Activated CD4-positive, alpha-beta memory T cell treated with anti-CD3 and anti-CD28 coated beads for 36 hours (primary cell): ENCODE data around the gene LRBA. TPM values are rescaled to one million over a fixed set of nuclear protein-coding genes. Genes with fewer than 3 reads are reported as not detected.
A peak's percentile ranks its signal among the peaks of the same experiment; 100 is the strongest.
"Not testable (repeated sequence)": the region's sequence is repeated elsewhere in the genome, so short reads cannot be mapped to it uniquely, and the experiment has no call there.

ENCODE experiments used
- CTCF ChIA-PET: fragments of 350-600 bp; sonication (Branson Sonifier 250); formaldehyde crosslinking; loops from one replicate; lab custom pipeline; 2021; ENCODE audit warnings: antibody characterized with exemption, inconsistent platforms; lab: Charles Lee
- POLR2A ChIA-PET: fragments of 350-600 bp; sonication (Branson Sonifier 250); formaldehyde crosslinking; loops from one replicate; lab custom pipeline; 2021; ENCODE audit warnings: antibody characterized with exemption; lab: Charles Lee
- DNase-seq: peaks from one replicate; pipeline ENCODE4 v3.0.0-alpha.2; 2020
- H3K27ac Mint-ChIP-seq: one replicate; pipeline ENCODE4 v1.8.0; 2021; ENCODE audit warnings: mixed read lengths
- H3K27me3 Mint-ChIP-seq: one replicate; pipeline ENCODE4 v1.8.0; 2021; ENCODE audit warnings: mixed read lengths
- H3K36me3 Mint-ChIP-seq: one replicate; pipeline ENCODE4 v1.8.0; 2021; ENCODE audit warnings: mixed read lengths
- H3K4me1 Mint-ChIP-seq: one replicate; pipeline ENCODE4 v1.8.0; 2021; ENCODE audit warnings: low read depth, mixed read lengths
- H3K4me3 Mint-ChIP-seq: one replicate; pipeline ENCODE4 v1.8.0; 2021; ENCODE audit warnings: mild to moderate bottlenecking, mixed read lengths
- H3K9me3 Mint-ChIP-seq: one replicate; pipeline ENCODE4 v1.8.0; 2021; ENCODE audit warnings: mixed read lengths
- intact Hi-C: fragments of 100-400 bp; cut with micrococcal nuclease; formaldehyde crosslinking; loops from one replicate; pipeline ENCODE4 v1.15.1; 2023
- total RNA-seq, 2 experiments: library from RNA; stranded (reverse); gene quantifications; one replicate each; pipeline ENCODE4 v1.2.3, GENCODE V29; 2021

Gene LRBA
- total RNA-seq, 2 experiments from 2014 or later: 62.4 to 63.7 TPM

DNA sequence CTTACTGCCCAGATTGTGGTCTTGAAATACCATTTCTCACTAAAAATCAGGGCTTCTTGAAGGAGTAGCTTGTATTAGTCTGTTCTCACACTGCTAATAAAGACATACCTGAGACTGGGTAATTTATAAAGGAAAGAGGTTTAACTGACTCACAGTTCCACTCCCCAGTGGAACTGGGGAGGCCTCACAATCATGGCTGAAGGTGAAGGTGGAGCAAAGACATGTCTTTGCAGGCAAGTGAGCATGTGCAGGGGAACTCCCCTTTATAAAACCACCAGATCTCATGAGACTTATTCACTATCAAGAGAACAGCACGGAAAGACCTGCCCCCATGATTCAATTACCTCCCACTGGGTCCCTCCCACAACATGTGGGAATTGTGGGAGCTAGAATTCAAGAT, 58.0 kb downstream of the LRBA start:
- H3K4me1 Mint-ChIP-seq: peaks cover 48% of the 10 kb centered on the region
- CTCF ChIA-PET: interaction anchor here (1.1 kb wide), 1 partner anchor 13 kb away, joined by 5 read pairs; no protein-coding TSS in a partner anchor

GRCh38 chr4:150953916-150954315, 61.2 kb downstream of the LRBA start:
- POLR2A ChIA-PET, DNase-seq, CTCF ChIA-PET, H3K27ac Mint-ChIP-seq, H3K27me3 Mint-ChIP-seq, intact Hi-C loops, H3K4me3 Mint-ChIP-seq: not testable (repeated sequence)
- H3K9me3 Mint-ChIP-seq: peaks cover 24% of the 10 kb centered on the region
- peaks cover 53% of the 10 kb centered on the region for H3K4me1 Mint-ChIP-seq
- H3K36me3 Mint-ChIP-seq: peaks cover 33% of the 10 kb centered on the region

More for the DNA sequence above, 58.0 kb downstream of the LRBA start:
- intact Hi-C loops, H3K27me3 Mint-ChIP-seq, H3K4me3 Mint-ChIP-seq: not testable (repeated sequence)
- Mint-ChIP-seq H3K36me3 (peaks cover 34% of the 10 kb centered on the region), H3K9me3 (peaks cover 27% of the 10 kb centered on the region), H3K27ac (peak overlapping the region; percentile 19)
- POLR2A ChIA-PET: interaction anchor here (0.6 kb wide), 1 partner anchor 35 kb away, joined by 3 read pairs; no protein-coding TSS in a partner anchor
- peak; percentile 25 for DNase-seq

DNA sequence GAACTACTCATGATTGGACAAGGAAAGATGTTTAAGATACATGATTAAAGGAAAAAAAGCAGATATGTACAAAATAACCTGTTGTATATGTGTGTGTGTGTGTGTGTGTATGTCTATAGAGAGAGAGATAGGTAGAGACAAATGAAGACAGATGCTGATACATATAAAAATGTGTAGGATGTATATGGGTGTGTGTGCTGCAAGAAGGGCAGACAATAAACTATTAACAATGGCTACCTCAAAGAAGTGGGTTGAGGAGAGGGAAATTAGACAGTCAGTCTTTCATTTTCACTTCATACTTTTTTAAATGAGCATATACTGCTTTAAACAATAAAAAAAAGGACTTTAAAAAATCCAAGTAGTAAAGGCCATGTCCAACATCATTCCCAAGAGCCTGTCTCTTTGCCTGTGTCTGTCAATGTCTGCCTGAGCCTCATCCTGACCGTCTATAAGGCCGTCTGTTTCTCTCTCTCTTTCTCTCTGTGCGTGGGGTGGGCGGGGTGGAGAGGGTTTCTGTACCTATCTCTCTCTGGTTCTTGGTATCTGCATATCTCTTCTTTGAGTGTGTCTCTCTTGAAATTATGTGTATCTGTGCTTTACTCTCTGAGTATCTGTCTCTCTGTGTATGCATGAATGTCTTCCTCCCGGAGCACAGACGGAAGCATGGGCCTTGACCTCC, 62.8 kb downstream of the LRBA start:
- H3K4me1 Mint-ChIP-seq: peaks cover 56% of the 10 kb centered on the region
- H3K27me3 Mint-ChIP-seq: no peaks in the 10 kb centered on the region
- H3K9me3 Mint-ChIP-seq: peaks cover 7% of the 10 kb centered on the region
- POLR2A ChIA-PET: no interaction called here
- intact Hi-C loops: loop anchor here (1.0 kb wide), 1 partner anchor 8 kb away; no protein-coding TSS in a partner anchor
- CTCF ChIA-PET: no interaction called here
- H3K4me3 Mint-ChIP-seq: peak overlapping the region; percentile 14
- peaks cover 17% of the 10 kb centered on the region for H3K36me3 Mint-ChIP-seq
- no peak overlapping the region for H3K27ac Mint-ChIP-seq
- DNase-seq: peak; percentile 49

- intact Hi-C loops: no loop called here
- H3K9me3 Mint-ChIP-seq: no peaks in the 10 kb centered on the region
- peaks cover 3% of the 10 kb centered on the region for H3K36me3 Mint-ChIP-seq
- CTCF ChIA-PET: interaction anchor here (0.9 to 1.3 kb wide), 2 partner anchors 10 to 13 kb away, joined by 3 to 4 read pairs; no protein-coding TSS in a partner anchor
- no peak overlapping the region for H3K27ac Mint-ChIP-seq
- H3K27me3 Mint-ChIP-seq: no peaks in the 10 kb centered on the region
- no peak for DNase-seq
- POLR2A ChIA-PET: no interaction called here
- peaks cover 53% of the 10 kb centered on the region for H3K4me1 Mint-ChIP-seq
- H3K4me3 Mint-ChIP-seq: no peak overlapping the region
Observed at GRCh38 chr4:150950657-150951288, 64.3 kb downstream of the LRBA start.

GRCh38 chr4:150949943-150950342, 65.1 kb downstream of the LRBA start:
- ChIA-PET POLR2A (no interaction called here), CTCF (no interaction called here)
- intact Hi-C loops: no loop called here
- no peak for DNase-seq
- H3K4me3 Mint-ChIP-seq: no peak overlapping the region
- peaks cover 50% of the 10 kb centered on the region for H3K4me1 Mint-ChIP-seq
- H3K27me3 Mint-ChIP-seq: no peaks in the 10 kb centered on the region
- H3K36me3 Mint-ChIP-seq: peaks cover 2% of the 10 kb centered on the region
- H3K9me3 Mint-ChIP-seq: no peaks in the 10 kb centered on the region
- H3K27ac Mint-ChIP-seq: no peak overlapping the region

GRCh38 chr4:150949342-150949741, 65.7 kb downstream of the LRBA start:
- Mint-ChIP-seq H3K4me3 (no peak overlapping the region), H3K4me1 (peaks cover 55% of the 10 kb centered on the region), H3K9me3 (no peaks in the 10 kb centered on the region), H3K36me3 (peaks cover 2% of the 10 kb centered on the region), H3K27ac (no peak overlapping the region), H3K27me3 (no peaks in the 10 kb centered on the region)
- CTCF ChIA-PET: interaction anchor here (1.6 kb wide), 1 partner anchor 12 kb away, joined by 6 read pairs; no protein-coding TSS in a partner anchor
- POLR2A ChIA-PET: no interaction called here
- intact Hi-C loops: no loop called here
- DNase-seq: no peak

DNA sequence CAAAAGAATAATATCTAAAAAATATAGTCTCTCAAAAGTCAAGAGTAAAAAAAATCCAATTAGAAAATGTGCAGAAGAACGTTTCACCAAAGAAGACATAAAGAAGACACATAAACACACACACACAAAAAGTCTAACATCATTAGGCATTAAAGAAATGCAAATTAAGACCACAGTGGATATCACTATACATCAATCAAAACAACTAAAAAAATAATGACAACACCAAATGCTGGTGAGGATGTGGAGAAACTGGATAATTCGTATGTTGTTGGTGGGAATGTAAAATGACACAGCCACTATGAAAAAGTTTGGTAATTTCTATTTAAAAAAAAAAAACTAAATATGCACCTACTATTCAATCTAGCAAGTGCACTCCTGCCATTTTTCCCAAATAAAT, 66.4 kb downstream of the LRBA start:
- H3K9me3 Mint-ChIP-seq: no peaks in the 10 kb centered on the region
- ChIA-PET POLR2A (no interaction called here), CTCF (interaction anchor here (1.6 kb wide), 1 partner anchor 12 kb away, joined by 6 read pairs; no protein-coding TSS in a partner anchor)
- no peak for DNase-seq
- H3K36me3 Mint-ChIP-seq: peaks cover 3% of the 10 kb centered on the region
- no peaks in the 10 kb centered on the region for H3K27me3 Mint-ChIP-seq
- no peak overlapping the region for H3K4me3 Mint-ChIP-seq
- intact Hi-C loops: no loop called here
- no peak overlapping the region for H3K27ac Mint-ChIP-seq
- peaks cover 59% of the 10 kb centered on the region for H3K4me1 Mint-ChIP-seq

DNA sequence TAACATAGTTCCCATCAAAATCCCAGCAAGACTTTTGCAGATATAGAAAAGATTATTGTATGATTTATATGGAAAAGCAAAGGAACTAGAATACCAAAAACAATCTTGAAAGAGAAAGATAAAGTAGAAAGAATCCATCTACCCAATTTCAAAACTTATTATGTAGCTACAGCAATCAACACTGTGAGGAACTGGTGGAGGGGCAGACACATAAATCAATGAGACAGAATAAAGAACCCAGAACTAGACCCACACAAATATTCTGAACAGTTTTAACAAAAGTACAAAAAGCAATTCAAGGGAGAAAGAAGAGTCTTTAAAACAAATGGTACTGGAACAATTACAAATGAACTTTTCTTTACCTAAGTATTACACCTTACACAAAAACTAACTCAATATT, 67.0 kb downstream of the LRBA start:
- no peak overlapping the region for H3K27ac Mint-ChIP-seq
- CTCF ChIA-PET: interaction anchor here (1.6 kb wide), 1 partner anchor 13 kb away, joined by 6 read pairs; no protein-coding TSS in a partner anchor
- peaks cover 65% of the 10 kb centered on the region for H3K4me1 Mint-ChIP-seq
- no peak for DNase-seq
- peaks cover 4% of the 10 kb centered on the region for H3K36me3 Mint-ChIP-seq
- no peaks in the 10 kb centered on the region for H3K9me3 Mint-ChIP-seq
- intact Hi-C loops: no loop called here
- POLR2A ChIA-PET: interaction anchor here (0.5 kb wide), 1 partner anchor 269 kb away, joined by 3 read pairs; no protein-coding TSS in a partner anchor
- no peak overlapping the region for H3K4me3 Mint-ChIP-seq
- no peaks in the 10 kb centered on the region for H3K27me3 Mint-ChIP-seq

- no peak overlapping the region for H3K4me3 Mint-ChIP-seq
- no peaks in the 10 kb centered on the region for H3K27me3 Mint-ChIP-seq
- intact Hi-C loops: no loop called here
- no peaks in the 10 kb centered on the region for H3K9me3 Mint-ChIP-seq
- H3K27ac Mint-ChIP-seq: no peak overlapping the region
- peaks cover 6% of the 10 kb centered on the region for H3K36me3 Mint-ChIP-seq
- ChIA-PET POLR2A (interaction anchor here (1.3 kb wide), 1 partner anchor 26 kb away, joined by 4 read pairs; no protein-coding TSS in a partner anchor), CTCF (interaction anchor here (1.1 to 2.0 kb wide), 3 partner anchors 12 to 19 kb away, joined by 3 to 5 read pairs (median 5); no protein-coding TSS in a partner anchor)
- DNase-seq: no peak
- H3K4me1 Mint-ChIP-seq: peaks cover 60% of the 10 kb centered on the region
Observed at GRCh38 chr4:150944660-150945059, 70.4 kb downstream of the LRBA start.

GRCh38 chr4:150943818-150944217, 71.3 kb downstream of the LRBA start:
- peak; percentile 57 for DNase-seq
- Mint-ChIP-seq H3K36me3 (peaks cover 4% of the 10 kb centered on the region), H3K9me3 (no peaks in the 10 kb centered on the region), H3K4me3 (no peak overlapping the region), H3K27ac (peak overlapping the region; percentile 54), H3K4me1 (peaks cover 63% of the 10 kb centered on the region), H3K27me3 (no peaks in the 10 kb centered on the region)
- intact Hi-C loops: no loop called here
- ChIA-PET CTCF (interaction anchor here (0.7 to 2.0 kb wide), 5 partner anchors 13 to 162 kb away, joined by 3 to 9 read pairs (median 5); no protein-coding TSS in a partner anchor), POLR2A (interaction anchor here (0.9 to 1.3 kb wide), 3 partner anchors 15 to 86 kb away, joined by 3 to 8 read pairs (median 4); no protein-coding TSS in a partner anchor)

GRCh38 chr4:150943126-150943525, 72.0 kb downstream of the LRBA start:
- Mint-ChIP-seq H3K36me3 (peaks cover 4% of the 10 kb centered on the region), H3K4me1 (peaks cover 65% of the 10 kb centered on the region), H3K27ac (no peak overlapping the region), H3K27me3 (no peaks in the 10 kb centered on the region), H3K9me3 (no peaks in the 10 kb centered on the region), H3K4me3 (no peak overlapping the region)
- DNase-seq: no peak
- CTCF ChIA-PET: interaction anchor here (0.7 to 2.0 kb wide), 5 partner anchors 16 to 162 kb away, joined by 3 to 9 read pairs (median 3); no protein-coding TSS in a partner anchor
- POLR2A ChIA-PET: interaction anchor here (1.0 to 1.3 kb wide), 2 partner anchors 14 to 28 kb away, joined by 3 to 4 read pairs; no protein-coding TSS in a partner anchor
- intact Hi-C loops: no loop called here

- Mint-ChIP-seq H3K4me3 (no peak overlapping the region), H3K27me3 (no peaks in the 10 kb centered on the region), H3K27ac (no peak overlapping the region), H3K36me3 (peaks cover 4% of the 10 kb centered on the region), H3K4me1 (peaks cover 61% of the 10 kb centered on the region), H3K9me3 (no peaks in the 10 kb centered on the region)
- POLR2A ChIA-PET: no interaction called here
- intact Hi-C loops: no loop called here
- DNase-seq: no peak
- CTCF ChIA-PET: interaction anchor here (0.8 to 2.0 kb wide), 2 partner anchors 15 to 17 kb away, joined by 3 to 5 read pairs; no protein-coding TSS in a partner anchor
Observed at GRCh38 chr4:150942539-150942938, 72.5 kb downstream of the LRBA start.
